Measurements from ENCODE around the gene METTL13.

GRCh38 chr1:171741872-171742576, 39.4 kb upstream of the METTL13 start, which contains the start of gene VAMP4:
- TF ChIP-seq CTCF (IDR thresholded peaks at IDR 0.05): peak in 1 of 6 experiments; percentile 15
- peak; percentile 76 to 84 for TF ChIP-seq POLR2A (IDR thresholded peaks at IDR 0.05)

Data from Peyer's patch (tissue), 4 donors.